Fibroblast of skin of right quadriceps (primary cell): ENCODE data around the gene RYR1.
"Not testable (repeated sequence)": the region's sequence is repeated elsewhere in the genome, so short reads cannot be mapped to it uniquely, and the experiment has no call there.

Experiments used
- DNase-seq: peaks from one replicate; pipeline ENCODE4 v3.0.0-alpha.2; 2013

RYR1 gene

GRCh38 chr19:38464421-38465082 lies 31.1 kb downstream of the RYR1 start:
- DNase-seq, result no peak

DNA sequence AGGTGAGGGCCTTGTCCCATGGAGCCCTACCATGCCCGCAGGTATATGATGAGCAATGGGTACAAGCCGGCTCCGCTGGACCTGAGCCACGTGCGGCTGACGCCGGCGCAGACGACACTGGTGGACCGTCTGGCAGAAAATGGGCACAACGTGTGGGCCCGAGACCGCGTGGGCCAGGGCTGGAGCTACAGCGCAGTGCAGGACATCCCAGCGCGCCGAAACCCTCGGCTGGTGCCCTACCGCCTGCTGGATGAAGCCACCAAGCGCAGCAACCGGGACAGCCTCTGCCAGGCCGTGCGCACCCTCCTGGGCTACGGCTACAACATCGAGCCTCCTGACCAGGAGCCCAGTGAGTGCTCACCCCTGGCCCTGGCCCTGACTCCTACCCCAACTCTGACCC lies 32.6 kb downstream of the RYR1 start:
- DNase-seq, result no peak

GRCh38 chr19:38467541-38468525 lies 34.3 kb downstream of the RYR1 start:
- no peak for DNase-seq

- no peak for DNase-seq
These were observed 35.7 kb downstream of the RYR1 start for GRCh38 chr19:38469151-38469550.

DNA sequence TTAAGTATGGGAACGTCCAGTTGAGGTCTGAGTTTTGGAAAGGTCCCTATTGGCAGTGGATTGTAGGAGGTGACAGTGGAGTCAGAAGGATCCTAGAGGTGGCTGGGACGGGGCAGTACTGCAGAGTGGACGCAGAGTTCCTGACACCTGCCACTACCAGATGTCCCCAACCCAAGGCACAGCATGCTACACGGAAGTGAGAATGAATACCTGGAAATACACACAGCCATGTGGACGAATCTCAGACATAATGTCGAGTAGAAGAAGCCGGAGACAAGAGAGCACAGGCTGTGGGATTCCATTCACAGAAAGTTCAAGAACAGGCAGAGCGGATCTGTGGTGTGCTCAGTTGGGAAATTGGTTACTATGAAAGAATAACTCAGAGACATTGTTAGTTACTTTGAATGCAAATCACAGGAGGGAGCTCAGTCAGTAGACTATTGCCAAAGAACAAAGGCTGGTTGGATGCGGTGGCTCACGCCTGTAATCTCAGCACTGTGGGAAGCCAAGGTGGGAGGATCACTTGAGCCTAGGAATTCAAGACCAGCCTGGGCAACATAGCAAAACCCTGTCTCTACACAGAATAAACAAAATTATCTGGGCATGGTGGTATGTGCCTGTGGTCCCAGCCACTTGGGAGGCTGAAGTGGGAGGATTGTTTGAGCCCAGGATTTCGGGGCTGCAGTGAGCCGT lies 37.4 kb downstream of the RYR1 start:
- no peak for DNase-seq

GRCh38 chr19:38472725-38473124 lies 39.2 kb downstream of the RYR1 start:
- DNase-seq, result not testable (repeated sequence)

DNA sequence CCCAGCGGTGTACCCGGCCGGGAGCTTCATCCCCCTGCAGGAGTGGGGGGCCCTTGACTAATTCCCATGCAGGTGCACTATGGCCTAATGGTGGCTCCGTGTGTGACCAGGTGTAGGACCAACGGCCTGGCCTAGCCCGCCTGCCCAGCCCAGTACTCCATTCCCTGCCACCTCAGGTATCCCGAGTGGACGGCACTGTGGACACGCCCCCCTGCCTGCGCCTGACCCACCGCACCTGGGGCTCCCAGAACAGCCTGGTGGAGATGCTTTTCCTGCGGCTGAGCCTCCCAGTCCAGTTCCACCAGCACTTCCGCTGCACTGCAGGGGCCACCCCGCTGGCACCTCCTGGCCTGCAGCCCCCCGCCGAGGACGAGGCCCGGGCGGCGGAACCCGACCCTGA lies 39.7 kb downstream of the RYR1 start:
- no peak for DNase-seq

DNA sequence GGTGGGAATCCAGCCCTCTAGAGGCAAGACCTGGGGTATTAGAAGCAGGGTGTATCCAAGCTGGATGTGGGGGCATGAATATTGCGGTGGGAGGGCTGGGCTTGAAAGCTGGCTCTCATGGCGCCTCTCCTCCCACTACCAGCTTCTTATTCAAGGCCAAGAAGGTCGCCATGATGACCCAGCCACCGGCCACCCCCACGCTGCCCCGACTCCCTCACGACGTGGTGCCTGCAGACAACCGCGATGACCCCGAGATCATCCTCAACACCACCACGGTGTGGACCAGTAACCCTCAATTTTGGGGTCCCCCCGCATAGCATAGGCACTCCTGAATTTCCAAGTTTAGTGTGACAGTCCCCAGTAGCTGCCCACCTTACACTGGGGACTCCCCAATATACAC lies 41.7 kb downstream of the RYR1 start:
- no peak for DNase-seq

- DNase-seq, result no peak
These were observed 44.9 kb downstream of the RYR1 start for GRCh38 chr19:38478273-38478971.

- DNase-seq, result no peak
These were observed 49.0 kb downstream of the RYR1 start for GRCh38 chr19:38482496-38482895.

GRCh38 chr19:38483016-38483630 lies 49.6 kb downstream of the RYR1 start:
- no peak for DNase-seq

GRCh38 chr19:38484747-38485146 lies 51.3 kb downstream of the RYR1 start:
- no peak for DNase-seq

GRCh38 chr19:38485541-38486285 lies 52.2 kb downstream of the RYR1 start:
- DNase-seq, result no peak

DNA sequence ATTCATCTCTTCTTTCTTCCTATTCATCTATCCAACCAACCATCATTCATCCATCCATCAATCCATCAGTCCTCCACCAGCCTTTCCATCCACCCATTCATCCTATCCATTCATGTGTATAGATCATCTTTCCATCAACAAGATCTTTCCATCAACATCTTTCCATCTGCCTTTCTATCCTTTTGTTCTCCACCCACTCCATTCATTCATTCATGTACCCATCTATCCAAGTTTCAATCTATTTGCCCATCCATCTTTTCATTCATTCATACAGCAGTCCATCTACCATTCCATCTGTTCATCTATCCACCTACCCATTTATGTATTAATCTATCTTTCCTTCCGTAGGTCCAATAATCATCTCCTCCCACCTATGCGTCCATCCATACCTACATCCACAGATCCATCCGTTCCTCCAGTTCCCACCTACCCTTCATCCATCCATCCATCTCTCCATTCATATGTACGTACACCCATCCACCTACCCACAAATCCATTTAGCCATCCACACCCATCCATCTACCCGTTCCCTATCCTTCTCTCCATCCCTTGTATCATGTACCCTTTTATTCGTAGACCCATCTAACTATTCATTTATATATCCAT lies 53.3 kb downstream of the RYR1 start:
- DNase-seq, result no peak

GRCh38 chr19:38488096-38488495 lies 54.6 kb downstream of the RYR1 start:
- DNase-seq, result no peak

- DNase-seq, result no peak
These were observed 55.4 kb downstream of the RYR1 start for GRCh38 chr19:38488776-38489481.

GRCh38 chr19:38490861-38491260 lies 57.4 kb downstream of the RYR1 start:
- DNase-seq, result no peak

GRCh38 chr19:38492181-38492813 lies 58.8 kb downstream of the RYR1 start:
- DNase-seq, result no peak

DNA sequence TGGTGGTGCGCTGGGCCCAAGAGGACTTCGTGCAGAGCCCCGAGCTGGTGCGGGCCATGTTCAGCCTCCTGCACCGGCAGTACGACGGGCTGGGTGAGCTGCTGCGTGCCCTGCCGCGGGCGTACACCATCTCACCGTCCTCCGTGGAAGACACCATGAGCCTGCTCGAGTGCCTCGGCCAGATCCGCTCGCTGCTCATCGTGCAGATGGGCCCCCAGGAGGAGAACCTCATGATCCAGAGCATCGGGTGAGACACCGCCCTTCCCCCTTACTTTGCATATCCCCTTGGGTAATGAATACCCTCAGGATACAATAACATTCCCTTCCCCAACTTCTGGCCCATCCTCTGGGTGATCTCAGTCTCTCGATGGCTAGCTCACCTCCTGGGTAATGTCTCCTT lies 60.9 kb downstream of the RYR1 start:
- DNase-seq, result no peak

DNA sequence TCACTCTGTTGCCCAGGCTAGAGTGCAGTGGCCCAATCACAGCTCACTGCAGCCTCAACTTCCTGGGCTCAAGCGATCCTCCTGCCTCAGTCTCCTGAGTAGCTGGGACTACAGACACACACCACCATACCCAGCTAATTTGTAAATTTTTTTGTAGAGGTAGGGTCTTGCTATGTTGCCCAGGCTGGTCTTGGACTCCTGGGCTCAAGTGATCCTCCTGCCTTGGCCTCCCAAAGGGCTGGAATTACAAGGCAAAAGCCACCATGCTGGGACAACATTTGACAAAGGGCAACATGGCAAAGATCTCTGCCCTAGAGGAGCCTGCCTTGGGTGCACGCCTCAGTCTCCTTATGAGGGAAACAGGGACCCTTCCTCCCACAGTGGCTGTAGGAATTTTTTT lies 61.9 kb downstream of the RYR1 start:
- not testable (repeated sequence) for DNase-seq
